ENCODE data around the gene PAX7. TPM values are rescaled to one million over a fixed set of nuclear protein-coding genes. Genes with fewer than 3 reads are reported as not detected.

The PAX7 gene
- total RNA-seq, 2 experiments from 2014 or later: not detected

- Mint-ChIP-seq H3K27ac (peak overlapping the region; percentile 30), H3K27me3 (peaks cover 85% of the 10 kb centered on the region), H3K36me3 (no peaks in the 10 kb centered on the region), H3K4me3 (no peak overlapping the region), H3K9me3 (no peaks in the 10 kb centered on the region), H3K4me1 (ENCODE audit: low read depth) (peaks cover 10% of the 10 kb centered on the region)
- CTCF ChIA-PET: no interaction called here
- no peak for DNase-seq
- intact Hi-C loops (cut with micrococcal nuclease): loop anchor here (1.0 kb wide), 1 partner anchor 13 kb away; no protein-coding TSS in a partner anchor
- POLR2A ChIA-PET: no interaction called here
Observed at GRCh38 chr1:18631496-18632217, 1.0 kb downstream of the PAX7 start.

- intact Hi-C loops (cut with micrococcal nuclease): loop anchor here (1.0 kb wide), 1 partner anchor 12 kb away; no protein-coding TSS in a partner anchor
- ChIA-PET CTCF (no interaction called here), POLR2A (no interaction called here)
- Mint-ChIP-seq H3K27ac (peak overlapping the region; percentile 30), H3K36me3 (no peaks in the 10 kb centered on the region), H3K4me3 (no peak overlapping the region), H3K9me3 (no peaks in the 10 kb centered on the region), H3K27me3 (peaks cover 89% of the 10 kb centered on the region), H3K4me1 (ENCODE audit: low read depth) (peaks cover 10% of the 10 kb centered on the region)
- DNase-seq: no peak
Observed at GRCh38 chr1:18632218-18632588, 1.6 kb downstream of the PAX7 start.

- Mint-ChIP-seq H3K4me1 (ENCODE audit: low read depth) (peaks cover 10% of the 10 kb centered on the region), H3K27me3 (peaks cover 88% of the 10 kb centered on the region), H3K4me3 (no peak overlapping the region), H3K27ac (peak overlapping the region; percentile 23), H3K9me3 (no peaks in the 10 kb centered on the region), H3K36me3 (no peaks in the 10 kb centered on the region)
- ChIA-PET CTCF (no interaction called here), POLR2A (no interaction called here)
- intact Hi-C loops (cut with micrococcal nuclease): loop anchor here (1.0 kb wide), 1 partner anchor 11 kb away; no protein-coding TSS in a partner anchor
- no peak for DNase-seq
Observed at GRCh38 chr1:18632783-18633421, 2.3 kb downstream of the PAX7 start.

- H3K9me3 Mint-ChIP-seq: no peaks in the 10 kb centered on the region
- peaks cover 89% of the 10 kb centered on the region for H3K27me3 Mint-ChIP-seq
- H3K27ac Mint-ChIP-seq: peak overlapping the region; percentile 23
- peaks cover 10% of the 10 kb centered on the region for H3K4me1 Mint-ChIP-seq (ENCODE audit: low read depth)
- DNase-seq: no peak
- no peak overlapping the region for H3K4me3 Mint-ChIP-seq
- ChIA-PET POLR2A (no interaction called here), CTCF (no interaction called here)
- H3K36me3 Mint-ChIP-seq: no peaks in the 10 kb centered on the region
- intact Hi-C loops (cut with micrococcal nuclease): no loop called here
Observed at GRCh38 chr1:18633422-18634155, 2.9 kb downstream of the PAX7 start.

GRCh38 chr1:18634276-18634675, 3.6 kb downstream of the PAX7 start:
- no peaks in the 10 kb centered on the region for H3K9me3 Mint-ChIP-seq

GRCh38 chr1:18635070-18635577, 4.5 kb downstream of the PAX7 start:
- Mint-ChIP-seq H3K4me3 (no peak overlapping the region), H3K9me3 (no peaks in the 10 kb centered on the region), H3K27me3 (peaks cover 89% of the 10 kb centered on the region), H3K36me3 (no peaks in the 10 kb centered on the region), H3K27ac (no peak overlapping the region), H3K4me1 (ENCODE audit: low read depth) (peaks cover 12% of the 10 kb centered on the region)
- CTCF ChIA-PET: no interaction called here
- intact Hi-C loops (cut with micrococcal nuclease): no loop called here
- no peak for DNase-seq
- POLR2A ChIA-PET: no interaction called here

More at GRCh38 chr1:18634276-18634675, 3.6 kb downstream of the PAX7 start:
- no peak overlapping the region for H3K4me3 Mint-ChIP-seq
- ChIA-PET CTCF (no interaction called here), POLR2A (no interaction called here)
- no peak overlapping the region for H3K27ac Mint-ChIP-seq
- peaks cover 89% of the 10 kb centered on the region for H3K27me3 Mint-ChIP-seq
- intact Hi-C loops (cut with micrococcal nuclease): no loop called here
- H3K36me3 Mint-ChIP-seq: no peaks in the 10 kb centered on the region
- DNase-seq: no peak
- peaks cover 10% of the 10 kb centered on the region for H3K4me1 Mint-ChIP-seq (ENCODE audit: low read depth)

GRCh38 chr1:18635891-18636595, 5.4 kb downstream of the PAX7 start:
- POLR2A ChIA-PET: no interaction called here
- CTCF ChIA-PET: interaction anchor here (0.6 kb wide), 1 partner anchor 10 kb away, joined by 3 read pairs; no protein-coding TSS in a partner anchor

GRCh38 chr1:18636596-18637508, 6.2 kb downstream of the PAX7 start:
- H3K27ac Mint-ChIP-seq: no peak overlapping the region

More at GRCh38 chr1:18635891-18636595, 5.4 kb downstream of the PAX7 start:
- intact Hi-C loops (cut with micrococcal nuclease): no loop called here
- no peaks in the 10 kb centered on the region for H3K9me3 Mint-ChIP-seq
- H3K27me3 Mint-ChIP-seq: peaks cover 90% of the 10 kb centered on the region
- no peak for DNase-seq
- no peak overlapping the region for H3K4me3 Mint-ChIP-seq
- H3K27ac Mint-ChIP-seq: no peak overlapping the region
- H3K4me1 Mint-ChIP-seq (ENCODE audit: low read depth): peaks cover 15% of the 10 kb centered on the region
- H3K36me3 Mint-ChIP-seq: no peaks in the 10 kb centered on the region

GRCh38 chr1:18637511-18637960, 6.9 kb downstream of the PAX7 start:
- no peaks in the 10 kb centered on the region for H3K36me3 Mint-ChIP-seq
- ChIA-PET POLR2A (no interaction called here), CTCF (no interaction called here)
- H3K4me3 Mint-ChIP-seq: no peak overlapping the region
- intact Hi-C loops (cut with micrococcal nuclease): no loop called here
- H3K27me3 Mint-ChIP-seq: peaks cover 87% of the 10 kb centered on the region
- DNase-seq: no peak
- no peaks in the 10 kb centered on the region for H3K9me3 Mint-ChIP-seq
- peaks cover 19% of the 10 kb centered on the region for H3K4me1 Mint-ChIP-seq (ENCODE audit: low read depth)
- no peak overlapping the region for H3K27ac Mint-ChIP-seq

More at GRCh38 chr1:18636596-18637508, 6.2 kb downstream of the PAX7 start:
- ChIA-PET POLR2A (no interaction called here), CTCF (interaction anchor here (0.6 kb wide), 1 partner anchor 11 kb away, joined by 3 read pairs; no protein-coding TSS in a partner anchor)
- no peaks in the 10 kb centered on the region for H3K9me3 Mint-ChIP-seq
- peaks cover 90% of the 10 kb centered on the region for H3K27me3 Mint-ChIP-seq
- DNase-seq: no peak
- peaks cover 19% of the 10 kb centered on the region for H3K4me1 Mint-ChIP-seq (ENCODE audit: low read depth)
- intact Hi-C loops (cut with micrococcal nuclease): no loop called here
- H3K36me3 Mint-ChIP-seq: no peaks in the 10 kb centered on the region
- no peak overlapping the region for H3K4me3 Mint-ChIP-seq

- POLR2A ChIA-PET: no interaction called here
- peaks cover 87% of the 10 kb centered on the region for H3K27me3 Mint-ChIP-seq
- no peak for DNase-seq
- intact Hi-C loops (cut with micrococcal nuclease): no loop called here
- H3K9me3 Mint-ChIP-seq: no peaks in the 10 kb centered on the region
- H3K36me3 Mint-ChIP-seq: no peaks in the 10 kb centered on the region
- H3K4me1 Mint-ChIP-seq (ENCODE audit: low read depth): peaks cover 23% of the 10 kb centered on the region
- no peak overlapping the region for H3K4me3 Mint-ChIP-seq
- H3K27ac Mint-ChIP-seq: no peak overlapping the region
- CTCF ChIA-PET: no interaction called here
Observed at GRCh38 chr1:18637962-18638834, 7.6 kb downstream of the PAX7 start.
